Karpas-422 (cell line): ENCODE measurements around the gene CDR2L. TPM values are rescaled to one million over a fixed set of nuclear protein-coding genes. Genes with fewer than 3 reads are reported as not detected.

ENCODE experiments used
- DNase-seq: peaks from one replicate; pipeline ENCODE4 v3.0.0-alpha.2; 2015
- H2AFZ ChIP-seq: fragments of 200-600 bp; sonication (generic); 2 replicates; pipeline ENCODE4 v1.6.1; 2014; ENCODE audit warnings: antibody characterized with exemption, low read length, mixed read lengths
- H3K27ac ChIP-seq: fragments of 200-600 bp; sonication (generic); 2 replicates; pipeline ENCODE4 v1.5.1; 2014; ENCODE audit warnings: mild to moderate bottlenecking, low read length, moderate library complexity
- H3K27me3 ChIP-seq: fragments of 200-600 bp; sonication (generic); 2 replicates; pipeline ENCODE4 v1.6.1; 2014; ENCODE audit warnings: low read length, mixed read lengths
- H3K36me3 ChIP-seq: fragments of 200-600 bp; sonication (generic); 2 replicates; pipeline ENCODE4 v1.6.1; 2014; ENCODE audit warnings: low read length, mixed read lengths; ENCODE audit not compliant: insufficient read depth
- H3K4me1 ChIP-seq: fragments of 200-600 bp; sonication (generic); 2 replicates; pipeline ENCODE4 v1.6.1; 2014; ENCODE audit warnings: mild to moderate bottlenecking, low read length, mixed read lengths
- H3K4me2 ChIP-seq: fragments of 200-600 bp; sonication (generic); 2 replicates; pipeline ENCODE4 v1.6.1; 2014; ENCODE audit warnings: low read length, low read depth, mild to moderate bottlenecking; ENCODE audit not compliant: poor library complexity, severe bottlenecking
- H3K4me3 ChIP-seq: fragments of 200-600 bp; sonication (generic); 2 replicates; pipeline ENCODE4 v1.5.1; 2014; ENCODE audit warnings: mild to moderate bottlenecking, antibody characterized with exemption, low read length, mixed read lengths
- H3K79me2 ChIP-seq: fragments of 200-600 bp; sonication (generic); 2 replicates; pipeline ENCODE4 v1.6.1; 2014; ENCODE audit warnings: mild to moderate bottlenecking, low read length, mixed read lengths
- H3K9ac ChIP-seq: fragments of 200-600 bp; sonication (generic); 2 replicates; pipeline ENCODE4 v1.6.0; 2014; ENCODE audit warnings: low read length
- H3K9me2 ChIP-seq: fragments of 200-600 bp; sonication (generic), shearing (Covaris generic); replicated peaks from 2 replicates; pipeline ENCODE4 v1.6.0; 2014; ENCODE audit warnings: mild to moderate bottlenecking, low read length, moderate library complexity; ENCODE audit not compliant: insufficient read depth
- H3K9me3 ChIP-seq: fragments of 300-700, 200-600 bp; sonication (generic); 2 replicates; pipeline ENCODE4 v1.6.1; 2014; ENCODE audit warnings: low read length, mixed read lengths
- H4K20me1 ChIP-seq: fragments of 200-600 bp; sonication (generic); 2 replicates; pipeline ENCODE4 v1.6.1; 2014; ENCODE audit warnings: mild to moderate bottlenecking, antibody characterized with exemption, low read length, low read depth; ENCODE audit not compliant: insufficient read depth
- small RNA-seq: library from RNA; depleted of rRNA; stranded (forward); fragments of <200 nt; gene quantifications from one replicate; pipeline ENCODE3, GENCODE V24; 2014
- total RNA-seq: library from RNA; depleted of rRNA; stranded (reverse); fragments of >200 nt; shearing (Covaris generic); gene quantifications from 2 replicates; pipeline ENCODE4 v1.2.3, GENCODE V29; 2014; ENCODE audit warnings: low replicate concordance; rRNA removed

The CDR2L gene
- total RNA-seq, 1 experiment from 2014 or later = not detected

- no peaks in the 10 kb centered on the region for H3K9me2 ChIP-seq
- H3K9me3 ChIP-seq = no peaks in the 10 kb centered on the region
- peaks cover 10% of the 10 kb centered on the region; the same call in 1 of the 2 replicates for H3K36me3 ChIP-seq
- H3K4me3 ChIP-seq = no peak overlapping the region
- H3K4me2 ChIP-seq = no peak overlapping the region
- H3K27me3 ChIP-seq = no peaks in the 10 kb centered on the region
- H4K20me1 ChIP-seq = no peaks in the 10 kb centered on the region
- H2AFZ ChIP-seq = no peak overlapping the region
- H3K27ac ChIP-seq = no peak overlapping the region
- DNase-seq = no peak
- no peak overlapping the region for H3K9ac ChIP-seq
- H3K79me2 ChIP-seq = peaks cover 39% of the 10 kb centered on the region
- H3K4me1 ChIP-seq = peaks cover 21% of the 10 kb centered on the region
Observed at GRCh38 chr17:75049706-75050105, 62.3 kb downstream of the CDR2L start.

GRCh38 chr17:75051941-75052340 lies 64.5 kb downstream of the CDR2L start:
- no peaks in the 10 kb centered on the region for H4K20me1 ChIP-seq
- no peak for DNase-seq
- H3K4me2 ChIP-seq = no peak overlapping the region
- H3K27me3 ChIP-seq = no peaks in the 10 kb centered on the region
- peaks cover 23% of the 10 kb centered on the region for H3K79me2 ChIP-seq
- H3K9ac ChIP-seq = no peak overlapping the region
- peaks cover 13% of the 10 kb centered on the region; the same call in 1 of the 2 replicates for H3K36me3 ChIP-seq
- no peak overlapping the region for H3K4me3 ChIP-seq
- H3K27ac ChIP-seq = no peak overlapping the region
- H3K4me1 ChIP-seq = peaks cover 15% of the 10 kb centered on the region
- H3K9me3 ChIP-seq = no peaks in the 10 kb centered on the region
- H3K9me2 ChIP-seq = no peaks in the 10 kb centered on the region
- no peak overlapping the region for H2AFZ ChIP-seq

Small RNA genes lying within 50 kb of the gene (small RNA-seq; reads per million reads assigned to genes)
- not detected for gene RN7SL573P
- not detected for gene RNU6-362P

Other genes starting within 250 kb of the CDR2L start
- 24.4 and 38.3 TPM in 2 replicates for gene NHERF1, start 239.0 kb upstream of the CDR2L start, total RNA-seq
- gene NAT9, start 211.3 kb upstream of the CDR2L start, total RNA-seq = 25.3 and 66.8 TPM in 2 replicates
- gene GRIN2C, start 127.7 kb upstream of the CDR2L start, total RNA-seq = not detected in 2 replicates
- gene FDXR, start 114.6 kb upstream of the CDR2L start, total RNA-seq = 3.2 and 8.4 TPM in 2 replicates
- gene FADS6, start 94.0 kb upstream of the CDR2L start, total RNA-seq = not detected in 2 replicates
- gene USH1G, start 64.4 kb upstream of the CDR2L start, total RNA-seq = not detected in 2 replicates
- not detected in 2 replicates for gene OTOP2, start 63.4 kb upstream of the CDR2L start, total RNA-seq
- gene OTOP3, start 51.7 kb upstream of the CDR2L start, total RNA-seq = not detected in 2 replicates
- 0.65 TPM in 1 of 2 replicates, not detected in the other for gene HID1, start 14.9 kb upstream of the CDR2L start, total RNA-seq
- gene MRPL58, start 25.0 kb downstream of the CDR2L start, total RNA-seq = 33.8 and 34.6 TPM in 2 replicates
- 186 and 187 TPM in 2 replicates for gene ATP5PD, start 59.3 kb downstream of the CDR2L start, total RNA-seq
- gene KCTD2, start 59.6 kb downstream of the CDR2L start, total RNA-seq = 21.0 and 24.7 TPM in 2 replicates
- not detected in 2 replicates for gene SLC16A5, start 100.3 kb downstream of the CDR2L start, total RNA-seq
- 6.1 and 12.8 TPM in 2 replicates for gene ARMC7, start 122.3 kb downstream of the CDR2L start, total RNA-seq
- 43.6 and 174 TPM in 2 replicates for gene NT5C, start 144.1 kb downstream of the CDR2L start, total RNA-seq
- gene JPT1, start 166.9 kb downstream of the CDR2L start, total RNA-seq = 98.2 and 159 TPM in 2 replicates
- 136 and 177 TPM in 2 replicates for gene SUMO2, start 195.3 kb downstream of the CDR2L start, total RNA-seq
- 40.6 and 47.8 TPM in 2 replicates for gene NUP85, start 218.0 kb downstream of the CDR2L start, total RNA-seq